ENCODE results near the gene ALK. TPM values are rescaled to one million over a fixed set of nuclear protein-coding genes. Genes with fewer than 3 reads are reported as not detected.

The ALK gene
- total RNA-seq, 1 experiment from 2014 or later = not detected

DNA sequence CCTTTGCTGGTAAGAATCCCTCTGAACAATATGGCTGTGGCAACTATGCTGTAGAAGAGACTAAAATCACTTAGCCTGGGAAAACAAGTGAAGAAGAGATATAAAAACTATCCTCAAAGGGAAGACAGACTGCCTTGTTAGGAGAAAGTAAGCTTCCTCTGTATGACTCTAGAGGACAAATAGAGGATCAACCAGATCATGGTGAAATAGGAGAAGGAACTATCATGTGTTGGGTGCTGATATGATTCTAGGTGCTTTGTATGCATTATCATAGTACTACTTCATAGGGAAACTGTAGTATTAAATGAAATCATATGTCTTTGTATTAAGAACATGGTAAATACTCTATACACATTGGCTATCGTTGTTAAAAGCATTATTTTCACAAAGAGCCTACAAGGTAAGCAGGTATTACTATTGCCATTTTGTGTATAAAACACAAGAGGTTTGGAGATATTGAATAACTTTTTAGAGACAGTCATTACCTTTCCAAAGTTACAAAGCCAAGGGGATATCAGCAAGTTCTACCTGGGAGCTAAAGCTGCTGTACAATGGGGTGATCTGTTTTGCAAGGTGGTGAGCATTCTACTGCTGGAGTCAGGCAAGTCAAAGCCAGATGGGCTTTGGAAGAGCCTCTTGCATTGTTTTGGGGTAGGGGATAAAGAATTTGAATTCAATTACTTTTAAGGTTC is 402.6 kb downstream of the ALK start:
- H2BK15ac ChIP-seq (ENCODE audit: low read depth, low read length) = no peak overlapping the region
- Mint-ChIP-seq H3K36me3 (ENCODE audit: insufficient read depth in 1 of 3, low read depth in 3 of 3) (peaks cover 0 to 5% (median 0%) of the 10 kb centered on the region in 3 experiments; a peak in 2 of 7 replicates), H3K27ac (no peak overlapping the region), H3K9me3 (peaks cover 4 to 5% of the 10 kb centered on the region in 2 experiments), H3K27me3 (ENCODE audit: low read depth) (0 out of 2 replicates have a peak, but pooled peaks cover 2% of the 10 kb centered on the region), H3K4me1 (peaks cover 14 to 21% of the 10 kb centered on the region in 2 experiments), H3K4me3 (no peak overlapping the region)
- no CpG with 5 or more reads among the region's 1 CpG for WGBS (ENCODE audit: extremely low coverage, insufficient read length, low lambda C conversion rate)
- no peak overlapping the region for H2BK5ac ChIP-seq (ENCODE audit: insufficient read length, low read length)
- no peak overlapping the region for H3K18ac ChIP-seq (ENCODE audit: insufficient read length, low read depth, low read length)
- no peak overlapping the region for H3K14ac ChIP-seq (ENCODE audit: insufficient read depth, low read length)
- no peaks in the 10 kb centered on the region for H4K20me1 ChIP-seq (ENCODE audit: control insufficient read depth, insufficient read depth, insufficient read length)
- no peak overlapping the region for H3K9ac ChIP-seq (ENCODE audit: extremely low read depth, insufficient read length, low read length)
- DNase-seq = no peak
- H2BK20ac ChIP-seq (ENCODE audit: low read depth, low read length, poor library complexity, severe bottlenecking) = no peak overlapping the region
- H3K79me2 ChIP-seq (ENCODE audit: insufficient read depth, low read length) = no peaks in the 10 kb centered on the region
- H3K27ac ChIP-seq (ENCODE audit: insufficient read length, low read depth, low read length) = no peak overlapping the region
- H3K23me2 ChIP-seq (ENCODE audit: insufficient read length, low read depth, low read length, poor library complexity, severe bottlenecking) = no peaks in the 10 kb centered on the region
- no peaks in the 10 kb centered on the region for H3K27me3 ChIP-seq (ENCODE audit: insufficient read depth, low read length)
- no peak overlapping the region for H4K8ac ChIP-seq (replicated peaks; ENCODE audit: insufficient read length, low read depth, low read length)
- H4K91ac ChIP-seq (ENCODE audit: insufficient read length, low read depth, low read length) = no peak overlapping the region
- no peak overlapping the region for H4K5ac ChIP-seq (ENCODE audit: insufficient read length, low read depth, low read length)
- H3K23ac ChIP-seq (ENCODE audit: insufficient read length, low read depth, low read length) = no peak overlapping the region
- TF ChIP-seq, protein P1, sequence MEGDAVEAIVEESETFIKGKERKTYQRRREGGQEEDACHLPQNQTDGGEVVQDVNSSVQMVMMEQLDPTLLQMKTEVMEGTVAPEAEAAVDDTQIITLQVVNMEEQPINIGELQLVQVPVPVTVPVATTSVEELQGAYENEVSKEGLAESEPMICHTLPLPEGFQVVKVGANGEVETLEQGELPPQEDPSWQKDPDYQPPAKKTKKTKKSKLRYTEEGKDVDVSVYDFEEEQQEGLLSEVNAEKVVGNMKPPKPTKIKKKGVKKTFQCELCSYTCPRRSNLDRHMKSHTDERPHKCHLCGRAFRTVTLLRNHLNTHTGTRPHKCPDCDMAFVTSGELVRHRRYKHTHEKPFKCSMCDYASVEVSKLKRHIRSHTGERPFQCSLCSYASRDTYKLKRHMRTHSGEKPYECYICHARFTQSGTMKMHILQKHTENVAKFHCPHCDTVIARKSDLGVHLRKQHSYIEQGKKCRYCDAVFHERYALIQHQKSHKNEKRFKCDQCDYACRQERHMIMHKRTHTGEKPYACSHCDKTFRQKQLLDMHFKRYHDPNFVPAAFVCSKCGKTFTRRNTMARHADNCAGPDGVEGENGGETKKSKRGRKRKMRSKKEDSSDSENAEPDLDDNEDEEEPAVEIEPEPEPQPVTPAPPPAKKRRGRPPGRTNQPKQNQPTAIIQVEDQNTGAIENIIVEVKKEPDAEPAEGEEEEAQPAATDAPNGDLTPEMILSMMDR (conservative IDR thresholded peaks at IDR 0.05) = no peak
- no peaks in the 10 kb centered on the region for H3K9me3 ChIP-seq (ENCODE audit: control insufficient read depth, low read depth, low read length)
- no peak overlapping the region for H2BK12ac ChIP-seq (ENCODE audit: insufficient read length, low read depth, low read length)
- H3K4ac ChIP-seq (ENCODE audit: low read depth, low read length) = no peak overlapping the region
- no peak overlapping the region for H3T11ph ChIP-seq (ENCODE audit: low read length)
- 0 out of 2 replicates have a peak, but pooled peaks cover 4% of the 10 kb centered on the region for H3K4me1 ChIP-seq (ENCODE audit: insufficient read depth, low read length)
- no peak overlapping the region for H2AFZ ChIP-seq (ENCODE audit: low read length)
- no peak overlapping the region for H2AK5ac ChIP-seq (ENCODE audit: insufficient read length, low read length)
- no peak overlapping the region for H3K4me2 ChIP-seq (ENCODE audit: insufficient read depth, insufficient read length, low read length)
- H3K79me1 ChIP-seq (ENCODE audit: insufficient read depth, low read depth, low read length, poor library complexity, severe bottlenecking) = no peaks in the 10 kb centered on the region
- no peak overlapping the region for H3K56ac ChIP-seq (ENCODE audit: insufficient read length, low read depth, low read length)
- H2BK120ac ChIP-seq (ENCODE audit: low read depth, low read length, poor library complexity, severe bottlenecking) = no peak overlapping the region
